GM12878 (cell line): ENCODE measurements around the gene CFAP300.

ENCODE experiments used
- CTCF ChIP-seq, 3 experiments: IDR thresholded peaks in 2 of 3; conservative IDR thresholded peaks in 1 of 3; 2 replicates each; pipeline ENCODE4 v1.5.1; 2011; ENCODE audit warnings: low read depth in 3 of 3, low read length in 3 of 3, mild to moderate bottlenecking in 3 of 3, control low read depth in 2 of 3, moderate library complexity in 2 of 3, inconsistent platforms in 1 of 3, mixed read lengths in 1 of 3; ENCODE audit not compliant: control insufficient read depth in 2 of 3, insufficient read depth in 1 of 3; ENCODE audit errors: extremely low read depth in 1 of 3
- HDAC2 ChIP-seq: fragments of 200-600 bp; sonication (generic); IDR thresholded peaks from 2 replicates; pipeline ENCODE4 v1.6.1; 2017
- NBN ChIP-seq: fragments of 450-650 bp; IDR thresholded peaks from 2 replicates; pipeline ENCODE4 v1.6.1; 2016
- NFYA ChIP-seq: IDR thresholded peaks from 2 replicates; pipeline ENCODE4 v1.6.1; 2011; ENCODE audit warnings: low read depth, mild to moderate bottlenecking, low read length, improper control_type of control experiment, borderline replicate concordance
- POLR2A ChIP-seq: IDR thresholded peaks from 2 replicates; pipeline ENCODE4 v1.6.1; 2011; ENCODE audit warnings: low read depth, mild to moderate bottlenecking, low read length
- RAD21 ChIP-seq: IDR thresholded peaks from 2 replicates; pipeline ENCODE4 v1.6.1; 2011; ENCODE audit warnings: mild to moderate bottlenecking, low read depth, low read length, moderate library complexity; ENCODE audit not compliant: insufficient read depth
- USF2 ChIP-seq: IDR thresholded peaks from 2 replicates; pipeline ENCODE4 v1.6.1; 2011; ENCODE audit warnings: low read depth, low read length, improper control_type of control experiment, borderline replicate concordance
- TF ChIP-seq, protein P1 (sequence below): IDR thresholded peaks from 2 replicates; pipeline ENCODE4 v1.6.1; 2012; ENCODE audit warnings: low read depth, low read length, improper control_type of control experiment
- TF ChIP-seq, protein P2 (sequence below): fragments of 450-650 bp; IDR thresholded peaks from 2 replicates; pipeline ENCODE4 v1.6.1; 2018; ENCODE audit warnings: borderline replicate concordance, mild to moderate bottlenecking; ENCODE audit not compliant: partially characterized antibody

DNA sequence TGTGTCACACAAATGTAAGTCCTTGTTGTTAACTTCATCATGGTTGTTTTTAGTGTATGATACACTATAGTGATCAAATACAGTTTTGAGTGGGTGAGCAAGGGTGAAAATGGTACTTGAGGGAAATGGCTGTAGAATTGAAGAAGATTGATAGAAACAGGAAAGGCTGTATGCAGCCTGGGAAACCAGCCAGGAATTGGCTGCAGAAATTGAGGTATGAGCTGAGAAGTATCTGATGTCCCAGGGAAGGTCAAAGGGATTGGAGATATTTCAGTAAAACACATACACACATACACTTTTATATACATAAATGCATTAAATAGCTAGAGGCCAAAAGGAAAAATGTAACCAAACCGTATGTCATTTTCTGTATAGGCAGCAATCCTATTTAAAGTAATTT, 49.9 kb downstream of the CFAP300 start:
- TF ChIP-seq POLR2A (no peak), NFYA (no peak), RAD21 (no peak), NBN (no peak), USF2 (no peak), CTCF (IDR thresholded peaks at IDR 0.05 in 2 of 3, conservative IDR thresholded peaks at IDR 0.05 in 1 of 3; ENCODE audit: control insufficient read depth in 2 of 3, extremely low read depth in 1 of 3, insufficient read depth in 1 of 3, low read depth in 3 of 3, low read length in 3 of 3) (no peak), HDAC2 (no peak)
- TF ChIP-seq, protein P1, sequence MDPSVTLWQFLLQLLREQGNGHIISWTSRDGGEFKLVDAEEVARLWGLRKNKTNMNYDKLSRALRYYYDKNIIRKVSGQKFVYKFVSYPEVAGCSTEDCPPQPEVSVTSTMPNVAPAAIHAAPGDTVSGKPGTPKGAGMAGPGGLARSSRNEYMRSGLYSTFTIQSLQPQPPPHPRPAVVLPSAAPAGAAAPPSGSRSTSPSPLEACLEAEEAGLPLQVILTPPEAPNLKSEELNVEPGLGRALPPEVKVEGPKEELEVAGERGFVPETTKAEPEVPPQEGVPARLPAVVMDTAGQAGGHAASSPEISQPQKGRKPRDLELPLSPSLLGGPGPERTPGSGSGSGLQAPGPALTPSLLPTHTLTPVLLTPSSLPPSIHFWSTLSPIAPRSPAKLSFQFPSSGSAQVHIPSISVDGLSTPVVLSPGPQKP, result no peak
- TF ChIP-seq, protein P2, sequence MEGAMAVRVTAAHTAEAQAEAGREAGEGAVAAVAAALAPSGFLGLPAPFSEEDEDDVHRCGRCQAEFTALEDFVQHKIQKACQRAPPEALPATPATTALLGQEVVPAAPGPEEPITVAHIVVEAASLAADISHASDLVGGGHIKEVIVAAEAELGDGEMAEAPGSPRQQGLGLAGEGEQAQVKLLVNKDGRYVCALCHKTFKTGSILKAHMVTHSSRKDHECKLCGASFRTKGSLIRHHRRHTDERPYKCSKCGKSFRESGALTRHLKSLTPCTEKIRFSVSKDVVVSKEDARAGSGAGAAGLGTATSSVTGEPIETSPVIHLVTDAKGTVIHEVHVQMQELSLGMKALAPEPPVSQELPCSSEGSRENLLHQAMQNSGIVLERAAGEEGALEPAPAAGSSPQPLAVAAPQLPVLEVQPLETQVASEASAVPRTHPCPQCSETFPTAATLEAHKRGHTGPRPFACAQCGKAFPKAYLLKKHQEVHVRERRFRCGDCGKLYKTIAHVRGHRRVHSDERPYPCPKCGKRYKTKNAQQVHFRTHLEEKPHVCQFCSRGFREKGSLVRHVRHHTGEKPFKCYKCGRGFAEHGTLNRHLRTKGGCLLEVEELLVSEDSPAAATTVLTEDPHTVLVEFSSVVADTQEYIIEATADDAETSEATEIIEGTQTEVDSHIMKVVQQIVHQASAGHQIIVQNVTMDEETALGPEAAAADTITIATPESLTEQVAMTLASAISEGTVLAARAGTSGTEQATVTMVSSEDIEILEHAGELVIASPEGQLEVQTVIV, result no peak
